ENCODE measurements around the gene BTG2. TPM values are rescaled to one million over a fixed set of nuclear protein-coding genes. Genes with fewer than 3 reads are reported as not detected.

The BTG2 gene
- total RNA-seq, 2 donors from 2014 or later = 584 to 606 TPM

- DNase-seq (no peak), ATAC-seq (no peak)
- peaks cover 30% of the 10 kb centered on the region for H3K4me1 Mint-ChIP-seq
- no peaks in the 10 kb centered on the region for H3K9me3 ChIP-seq (ENCODE audit: control insufficient read depth, low read length, poor library complexity, severe bottlenecking)
- no peak overlapping the region for H3K27ac Mint-ChIP-seq
- no peak overlapping the region for H3K4me3 Mint-ChIP-seq
- peaks cover 2% of the 10 kb centered on the region for H3K36me3 Mint-ChIP-seq (ENCODE audit: low read depth)
- no peaks in the 10 kb centered on the region for H3K27me3 Mint-ChIP-seq
Observed at GRCh38 chr1:203281033-203281432, 24.3 kb upstream of the BTG2 start.

GRCh38 chr1:203281851-203282661, 23.3 kb upstream of the BTG2 start:
- no peak for DNase-seq
- Mint-ChIP-seq H3K4me3 (peak overlapping the region; percentile 15), H3K27ac (no peak overlapping the region), H3K4me1 (peaks cover 38% of the 10 kb centered on the region), H3K36me3 (ENCODE audit: low read depth) (peaks cover 2% of the 10 kb centered on the region), H3K27me3 (no peaks in the 10 kb centered on the region)
- H3K9me3 ChIP-seq (ENCODE audit: control insufficient read depth, low read length, poor library complexity, severe bottlenecking) = no peaks in the 10 kb centered on the region
- no peak for ATAC-seq

GRCh38 chr1:203282720-203283542, 22.4 kb upstream of the BTG2 start:
- Mint-ChIP-seq H3K4me3 (no peak overlapping the region), H3K4me1 (peaks cover 36% of the 10 kb centered on the region), H3K27me3 (no peaks in the 10 kb centered on the region)

GRCh38 chr1:203283597-203283996, 21.7 kb upstream of the BTG2 start:
- Mint-ChIP-seq H3K36me3 (ENCODE audit: low read depth) (peaks cover 2% of the 10 kb centered on the region), H3K27me3 (no peaks in the 10 kb centered on the region), H3K27ac (peak overlapping the region; percentile 43), H3K4me1 (peaks cover 36% of the 10 kb centered on the region), H3K4me3 (no peak overlapping the region)
- DNase-seq (no peak), ATAC-seq (no peak)
- H3K9me3 ChIP-seq (ENCODE audit: control insufficient read depth, low read length, poor library complexity, severe bottlenecking) = no peaks in the 10 kb centered on the region

More at GRCh38 chr1:203282720-203283542, 22.4 kb upstream of the BTG2 start:
- H3K9me3 ChIP-seq (ENCODE audit: control insufficient read depth, low read length, poor library complexity, severe bottlenecking) = no peaks in the 10 kb centered on the region
- DNase-seq = no peak
- Mint-ChIP-seq H3K36me3 (ENCODE audit: low read depth) (peaks cover 2% of the 10 kb centered on the region), H3K27ac (no peak overlapping the region)
- ATAC-seq = no peak

GRCh38 chr1:203284411-203285123, 20.8 kb upstream of the BTG2 start:
- ATAC-seq (no peak), DNase-seq (no peak)
- H3K27me3 Mint-ChIP-seq = no peaks in the 10 kb centered on the region
- no peak overlapping the region for H3K4me3 Mint-ChIP-seq
- H3K4me1 Mint-ChIP-seq = peaks cover 40% of the 10 kb centered on the region
- H3K9me3 ChIP-seq (ENCODE audit: control insufficient read depth, low read length, poor library complexity, severe bottlenecking) = no peaks in the 10 kb centered on the region
- peaks cover 2% of the 10 kb centered on the region for H3K36me3 Mint-ChIP-seq (ENCODE audit: low read depth)
- peak overlapping the region; percentile 43 for H3K27ac Mint-ChIP-seq

- peak overlapping the region; percentile 100 for H3K27ac Mint-ChIP-seq
- no peaks in the 10 kb centered on the region for H3K36me3 Mint-ChIP-seq (ENCODE audit: low read depth)
- no peaks in the 10 kb centered on the region for H3K27me3 Mint-ChIP-seq
- peaks cover 53% of the 10 kb centered on the region for H3K4me1 Mint-ChIP-seq
- peak overlapping the region; percentile 75 for H3K4me3 Mint-ChIP-seq
- H3K9me3 ChIP-seq (ENCODE audit: control insufficient read depth, low read length, poor library complexity, severe bottlenecking) = no peaks in the 10 kb centered on the region
- ATAC-seq (no peak), DNase-seq (no peak)
Observed at GRCh38 chr1:203286161-203286984, 18.9 kb upstream of the BTG2 start.

DNA sequence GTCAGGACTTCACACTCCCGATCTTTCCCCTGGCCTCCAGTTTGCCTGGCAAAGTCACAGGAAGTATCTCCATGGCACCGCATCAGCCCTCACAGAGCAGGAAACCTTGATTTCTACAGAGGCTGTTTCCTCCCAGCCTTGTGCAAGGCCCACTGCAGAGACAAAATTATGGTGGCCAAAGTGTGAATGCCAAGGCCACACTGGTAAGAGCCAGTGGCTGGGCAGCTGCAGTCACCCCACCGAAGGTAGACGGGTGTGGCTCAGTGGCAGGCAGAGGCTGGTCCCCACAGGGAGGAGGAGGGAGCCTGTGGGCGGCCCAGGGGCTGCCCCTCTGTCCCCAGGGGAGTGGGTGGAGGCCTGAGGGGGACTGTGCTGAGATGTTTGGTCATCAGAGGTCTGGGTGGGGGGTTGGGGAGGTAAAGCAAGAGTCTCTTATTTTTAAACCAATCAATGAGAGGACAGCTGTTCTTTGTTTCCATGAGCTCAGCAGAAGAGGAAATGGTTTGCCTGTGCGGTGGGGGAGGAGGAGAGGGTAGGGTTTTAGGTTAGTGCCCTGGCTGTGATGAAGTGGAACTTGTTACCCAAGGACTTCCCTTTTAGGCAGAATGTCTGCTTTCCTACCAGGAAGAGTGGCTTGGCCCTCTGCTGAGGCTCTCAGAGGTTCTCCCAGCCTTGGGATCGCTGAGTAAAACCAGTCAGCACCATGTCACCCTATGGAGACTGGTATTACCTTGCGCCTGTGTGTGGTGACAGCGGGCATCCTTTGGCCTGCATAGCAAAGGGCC, 18.0 kb upstream of the BTG2 start:
- no peaks in the 10 kb centered on the region for H3K9me3 ChIP-seq (ENCODE audit: control insufficient read depth, low read length, poor library complexity, severe bottlenecking)
- ATAC-seq (peak; percentile 34), DNase-seq (peak; percentile 40 to 63 (median 52))
- no peaks in the 10 kb centered on the region for H3K27me3 Mint-ChIP-seq
- H3K36me3 Mint-ChIP-seq (ENCODE audit: low read depth) = no peaks in the 10 kb centered on the region
- peak overlapping the region; percentile 100 for H3K27ac Mint-ChIP-seq
- H3K4me3 Mint-ChIP-seq = peak overlapping the region; percentile 75
- peaks cover 58% of the 10 kb centered on the region for H3K4me1 Mint-ChIP-seq

DNA sequence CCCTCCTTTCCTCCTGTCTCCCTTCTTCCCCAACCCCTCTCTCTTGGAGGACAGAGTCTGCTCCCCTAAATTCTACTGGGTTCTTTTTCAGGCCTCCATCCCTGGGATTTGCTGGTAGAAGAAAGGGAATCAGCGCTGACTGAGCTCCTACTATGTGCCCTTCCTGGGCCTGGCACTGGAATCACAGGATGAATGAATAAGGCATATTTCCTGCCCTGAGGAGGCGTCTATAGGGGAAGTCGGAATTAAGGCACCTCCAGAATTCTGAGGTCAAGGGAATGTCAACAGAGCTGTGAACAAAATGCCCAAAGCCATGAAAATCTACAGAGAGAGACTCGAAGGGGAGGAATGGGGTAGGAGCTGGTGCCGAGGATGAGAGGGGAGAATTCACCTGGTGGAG, 17.4 kb upstream of the BTG2 start:
- DNase-seq (no peak), ATAC-seq (no peak)
- H3K9me3 ChIP-seq (ENCODE audit: control insufficient read depth, low read length, poor library complexity, severe bottlenecking) = no peaks in the 10 kb centered on the region
- Mint-ChIP-seq H3K4me1 (peaks cover 57% of the 10 kb centered on the region), H3K27me3 (no peaks in the 10 kb centered on the region), H3K4me3 (peak overlapping the region; percentile 75), H3K27ac (peak overlapping the region; percentile 100), H3K36me3 (ENCODE audit: low read depth) (no peaks in the 10 kb centered on the region)

DNA sequence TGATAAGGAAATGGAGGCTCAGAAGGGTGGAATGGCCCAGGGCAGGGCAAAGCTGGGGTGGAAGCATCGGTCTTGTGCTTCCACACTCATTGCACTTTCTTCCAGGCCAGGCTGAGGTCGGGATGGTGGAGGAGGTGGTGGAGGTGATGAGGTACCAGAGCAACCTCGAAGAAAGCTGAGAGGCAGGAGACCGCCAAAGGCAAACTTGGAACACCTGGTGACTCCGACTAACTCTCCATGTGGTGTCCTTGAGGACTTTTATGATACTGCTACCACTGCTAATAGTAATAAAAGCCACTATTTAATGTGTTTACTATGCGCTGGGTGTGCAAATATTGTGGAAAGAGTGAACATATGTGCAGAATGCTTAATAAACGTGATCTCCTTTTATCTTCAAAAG, 16.9 kb upstream of the BTG2 start:
- Mint-ChIP-seq H3K36me3 (ENCODE audit: low read depth) (no peaks in the 10 kb centered on the region), H3K27ac (peak overlapping the region; percentile 100), H3K4me3 (peak overlapping the region; percentile 75), H3K27me3 (no peaks in the 10 kb centered on the region), H3K4me1 (peaks cover 55% of the 10 kb centered on the region)
- H3K9me3 ChIP-seq (ENCODE audit: control insufficient read depth, low read length, poor library complexity, severe bottlenecking) = no peaks in the 10 kb centered on the region
- no peak for DNase-seq
- no peak for ATAC-seq

DNA sequence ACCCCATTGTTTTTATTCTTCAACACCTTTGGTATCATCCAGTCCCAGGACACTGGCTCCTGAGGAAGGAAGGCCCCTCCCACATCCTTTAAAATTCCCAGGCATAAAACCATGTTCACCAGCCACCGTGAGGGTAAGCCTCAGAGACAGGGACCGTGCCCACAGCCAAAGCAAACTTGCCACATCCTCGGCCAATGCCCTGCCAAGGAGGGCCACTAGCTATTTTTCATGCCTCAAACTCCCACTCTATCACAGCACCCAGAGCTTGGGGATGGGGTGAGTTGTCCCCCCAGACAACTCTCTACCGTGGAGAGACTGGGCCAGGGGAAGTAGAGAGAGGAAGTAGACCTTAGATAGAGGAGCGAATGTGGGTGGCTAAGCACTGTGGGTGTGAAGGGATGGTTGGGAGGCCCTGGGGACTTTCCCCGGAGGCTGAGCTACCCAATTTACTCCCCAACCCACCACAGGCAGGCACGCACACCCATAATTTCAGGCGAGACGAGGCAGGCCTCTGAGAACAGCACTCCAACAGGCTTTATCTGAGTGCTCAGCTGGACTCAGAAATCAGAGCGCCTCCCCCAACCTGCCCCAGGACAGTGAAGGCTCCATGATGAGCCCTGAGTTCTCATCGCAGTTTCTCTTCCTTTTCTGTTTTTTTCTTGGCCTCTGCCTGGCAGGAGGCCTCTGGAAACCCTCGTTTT, 15.9 kb upstream of the BTG2 start:
- Mint-ChIP-seq H3K4me1 (peaks cover 56% of the 10 kb centered on the region), H3K4me3 (peak overlapping the region; percentile 86), H3K27ac (peak overlapping the region; percentile 100), H3K27me3 (no peaks in the 10 kb centered on the region), H3K36me3 (ENCODE audit: low read depth) (no peaks in the 10 kb centered on the region)
- no peaks in the 10 kb centered on the region for H3K9me3 ChIP-seq (ENCODE audit: control insufficient read depth, low read length, poor library complexity, severe bottlenecking)
- DNase-seq (peak; percentile 72 to 85 (median 85)), ATAC-seq (peak; percentile 78)

GRCh38 chr1:203289982-203290260, 15.4 kb upstream of the BTG2 start:
- ATAC-seq (no peak), DNase-seq (no peak)
- H3K27ac Mint-ChIP-seq = peak overlapping the region; percentile 100
- H3K4me1 Mint-ChIP-seq = peaks cover 59% of the 10 kb centered on the region
- H3K4me3 Mint-ChIP-seq = peak overlapping the region; percentile 86
- H3K27me3 Mint-ChIP-seq = no peaks in the 10 kb centered on the region
- H3K9me3 ChIP-seq (ENCODE audit: control insufficient read depth, low read length, poor library complexity, severe bottlenecking) = no peaks in the 10 kb centered on the region
- no peaks in the 10 kb centered on the region for H3K36me3 Mint-ChIP-seq (ENCODE audit: low read depth)

Measured in T-helper 17 cell (primary cell).